Measurements from ENCODE around the gene ADGRD1.

DNA sequence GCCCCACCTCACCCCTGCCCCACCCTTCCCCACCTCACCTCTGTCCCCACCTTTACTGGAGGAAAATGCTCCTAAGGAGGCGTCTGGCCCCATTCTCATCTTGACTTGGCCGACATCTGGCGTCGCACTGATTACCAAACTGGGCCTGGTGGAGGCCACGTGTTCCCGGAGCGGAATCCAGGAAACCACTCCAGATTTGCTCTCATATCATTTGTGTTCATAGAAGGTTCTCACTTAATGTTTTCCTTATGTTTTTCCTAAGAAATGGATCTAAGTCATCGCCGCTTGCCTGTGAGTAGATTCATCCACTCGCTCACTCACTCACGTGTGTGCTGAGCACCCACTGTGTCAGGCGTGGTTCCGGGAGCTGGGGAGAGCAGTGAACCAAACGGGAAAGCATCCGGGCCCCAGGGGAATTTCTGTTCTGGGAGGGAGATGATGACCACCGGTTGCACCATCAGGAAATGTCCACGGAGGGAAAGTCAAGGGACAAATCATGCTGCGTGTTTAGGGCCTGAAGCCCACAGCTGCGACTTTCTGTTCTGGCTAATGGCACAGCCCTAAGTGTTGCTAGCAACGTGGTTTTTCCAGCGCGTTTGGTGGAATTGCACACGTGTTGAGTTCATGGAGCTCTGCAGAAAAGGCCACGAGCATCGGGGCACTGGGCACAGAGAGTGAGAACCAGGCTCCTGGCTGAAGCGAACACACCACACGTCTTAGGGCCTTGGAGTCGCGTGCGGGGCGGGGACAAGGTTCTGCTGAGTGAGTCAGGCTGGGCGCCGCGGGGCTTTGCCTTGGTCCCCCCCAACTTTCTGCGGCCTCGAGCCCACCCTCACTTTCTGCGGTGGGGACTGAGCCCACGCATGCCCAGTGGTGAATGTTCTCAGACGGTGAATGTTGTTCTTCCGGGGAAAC lies 57.7 kb downstream of the ADGRD1 start:
- TF ChIP-seq POLR2A (IDR thresholded peaks at IDR 0.05; ENCODE audit: low read depth, low read length) (no peak), POLR2AphosphoS5 (IDR thresholded peaks at IDR 0.05; ENCODE audit: low read depth, low read length) (no peak)
